Prostate gland (tissue), 2 donors: ENCODE measurements around the gene GAPT.

Source experiments
- CTCF ChIP-seq, 4 experiments: fragments of 200-600 bp in 2 of 4; fragments of 450-650 bp in 2 of 4; sonication (generic) in 2 of 4; IDR thresholded peaks; 1 replicate in 3 of 4; 2 replicates in 1 of 4; pipeline ENCODE4 v1.5.1; 2016 to 2019; ENCODE audit warnings: antibody characterized with exemption in 4 of 4, mild to moderate bottlenecking in 2 of 4, moderate library complexity in 2 of 4
- POLR2A ChIP-seq: fragments of 450-650 bp; IDR thresholded peaks from one replicate; pipeline ENCODE4 v1.6.1; 2016; ENCODE audit warnings: antibody characterized with exemption, mild to moderate bottlenecking
- POLR2AphosphoS5 ChIP-seq: sonication (generic); formaldehyde crosslinking; IDR thresholded peaks from one replicate; pipeline ENCODE4 v1.6.1; 2017; ENCODE audit warnings: antibody characterized with exemption

DNA sequence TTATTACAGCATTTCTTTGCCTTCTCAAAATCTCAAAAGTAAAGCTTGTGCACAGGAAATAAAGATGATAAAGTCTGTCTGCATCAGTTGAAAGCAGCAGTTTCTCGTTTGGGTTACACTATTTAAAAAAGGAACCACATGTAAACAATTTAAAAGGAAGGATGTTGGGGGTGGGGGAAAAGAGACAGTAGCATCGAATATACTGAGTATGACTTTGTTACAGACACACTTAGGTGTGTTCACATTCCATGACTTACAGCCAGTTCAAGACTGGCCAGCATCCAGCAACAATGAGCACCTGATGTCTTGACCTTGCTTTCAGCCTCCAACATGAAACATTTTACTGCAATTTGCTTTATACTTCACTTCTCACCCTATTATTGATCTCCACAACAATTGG lies 8.7 kb downstream of the GAPT start:
- TF ChIP-seq CTCF (IDR thresholded peaks at IDR 0.05) (no peak), POLR2AphosphoS5 (no peak), POLR2A (no peak)
